Heart right ventricle (tissue), 16 donors: Measurements from ENCODE around the gene GPR55. TPM values are rescaled to one million over a fixed set of nuclear protein-coding genes. Genes with fewer than 3 reads are reported as not detected.

Source experiments
- ATAC-seq, 8 donors: fragments of 200-7000 bp; cut with Tn5 transposase; one replicate each; pipeline ENCODE4 v1.9.1; 2020; ENCODE audit warnings: mild to moderate bottlenecking in 8 of 8, moderate library complexity in 8 of 8, moderate number of reproducible peaks in 1 of 8
- DNase-seq, 2 donors: peaks; one replicate each; pipeline ENCODE4 v3.0.0-alpha.2; 2020
- H3K27ac ChIP-seq, 10 donors: fragments of 200-600 bp; sonication (generic) in 2 of 10; one replicate each; pipeline versions ENCODE4 v1.5.0 to v1.8.0; 2020 to 2022; ENCODE audit warnings: mild to moderate bottlenecking in 3 of 10
- H3K27me3 ChIP-seq, 7 donors: fragments of 200-600 bp; one replicate each; pipeline ENCODE4 v1.8.0; 2021 to 2022; ENCODE audit warnings: mild to moderate bottlenecking in 2 of 7
- H3K36me3 ChIP-seq, 9 donors: fragments of 200-600 bp; sonication (generic) in 1 of 9; one replicate each; pipeline versions ENCODE4 v1.5.0 to v1.8.0; 2020 to 2022; ENCODE audit warnings: mild to moderate bottlenecking in 2 of 9
- H3K4me1 ChIP-seq, 9 donors: fragments of 200-600 bp; sonication (generic) in 1 of 9; one replicate each; pipeline versions ENCODE4 v1.5.0 to v1.8.0; 2020 to 2022; ENCODE audit warnings: mild to moderate bottlenecking in 4 of 9
- H3K4me3 ChIP-seq, 10 donors: fragments of 200-600 bp; sonication (generic) in 2 of 10; one replicate each; pipeline versions ENCODE4 v1.5.0 to v1.8.0; 2020 to 2022; ENCODE audit warnings: mild to moderate bottlenecking in 7 of 10, moderate library complexity in 2 of 10
- H3K9me3 ChIP-seq, 11 donors: fragments of 200-600 bp in 10 of 11; sonication (generic) in 2 of 11; one replicate each; pipeline versions ENCODE4 v1.5.0 to v1.8.0; 2013 to 2022; ENCODE audit warnings: mild to moderate bottlenecking in 2 of 11, control low read depth in 1 of 11, moderate library complexity in 1 of 11
- CTCF ChIP-seq, 9 donors: fragments of 200-600 bp; sonication (generic) in 2 of 9; IDR thresholded peaks; one replicate each; pipeline versions ENCODE4 v1.5.0 to v1.8.0; 2021 to 2022; ENCODE audit warnings: antibody characterized with exemption in 9 of 9, mild to moderate bottlenecking in 5 of 9, moderate library complexity in 1 of 9
- WGBS, 2 donors: extraction: QIAGEN DNeasy Blood & Tissue Kit; methylation state at CpG; one replicate each; pipeline ENCODE4 v1.1.7; 2013; ENCODE audit warnings: inconsistent platforms in 1 of 2; 5-methylcytosine and 5-hydroxymethylcytosine counted together
- intact Hi-C, 10 donors: fragments of 100-400 bp; cut with DNase I; formaldehyde crosslinking; loops; one replicate each; pipeline versions ENCODE4 v1.11.1 to v1.14.2; 2022
- polyA plus RNA-seq, 2 donors: library from polyadenylated mRNA; stranded (reverse); fragments of 200-250 nt; gene quantifications; one replicate each; pipeline ENCODE4 v1.2.3, GENCODE V29; 2013
- total RNA-seq, 10 donors: library from RNA; stranded (reverse); fragmentation: NEBNext Ultra II Directional in 3 of 10; extraction: Animal tissue kit (Norgen Biotek cat#: 25700) in 3 of 10; gene quantifications; one replicate each; pipeline versions ENCODE4 v1.2.1 to v1.2.4, GENCODE V29; 2021 to 2023
- donor health status: Arrhythmogenic right ventricular cardiomyopathy.
- donor health status: ischemic (EF 13 %, LVEDD 7.1; RV severe dilation, severe dysfunction).
- donor health status: healthy with polysubstance abuse.
- donor health status: DM: no; HTN: yes; CAD: no.
- donor health status: DM: no; HTN: no; CAD: no.
- donor health status: ischemic (EF 25% LVEDD 6.9; RV normal size, moderate dysfunction).
- donor health status: ischemic (EF 25% LVEDD 5.7; RV mildly dilated, moderate dysfunction).
- donor health status: healthy.
- donor health status: DM: yes; HTN: yes; CAD: no.
- donor health status: Ischemic cardiomyopathy.
- donor health status: ischemic (EF 35%, LVEDD 5.7; RV mildly dilated, moderate dysfunction).
- donor health status: nonischemic (EF 11% LVEDD 7.7; RV severe dilation, severe dysfunction).
- donor health status: DM: yes; HTN: yes; CAD: no.
- donor health status: PGD.
- donor health status: ischemic (EF 29% LVEDD 5.4; RV normal size, mild dysfunction).
- donor health status: nonischemic (EF 23%, LVEDD 6.1; RV moderate dilation, normal function).

Gene GPR55
- total and polyA plus RNA-seq, 12 donors = 0.01 to 0.42 TPM; not detected in 10

- Histone ChIP-seq H3K27me3 (peaks cover 0 to 34% (median 16%) of the 10 kb centered on the region in 7 donors), H3K9me3 (no peaks in the 10 kb centered on the region), H3K4me3 (no peak overlapping the region), H3K36me3 (no peaks in the 10 kb centered on the region), H3K27ac (no peak overlapping the region), H3K4me1 (peaks cover 0 to 3% (median 0%) of the 10 kb centered on the region in 9 donors)
- intact Hi-C loops = no loop called here
- WGBS, 2 donors = 82 to 85% methylated on average over 2 of the region's 2 CpGs
- DNase-seq (no peak), ATAC-seq (no peak)
- TF ChIP-seq CTCF (IDR thresholded peaks at IDR 0.05) = no peak
Measured at GRCh38 chr2:230919681-230920080, 5.4 kb downstream of the GPR55 start.

- intact Hi-C loops = no loop called here
- DNase-seq (no peak), ATAC-seq (no peak)
- Histone ChIP-seq H3K4me1 (peaks cover 0 to under 1% (median 0%) of the 10 kb centered on the region in 9 donors), H3K36me3 (no peaks in the 10 kb centered on the region), H3K4me3 (no peak overlapping the region), H3K27ac (no peak overlapping the region), H3K27me3 (peaks cover 0 to 37% (median 19%) of the 10 kb centered on the region in 7 donors), H3K9me3 (no peaks in the 10 kb centered on the region)
- no peak for TF ChIP-seq CTCF (IDR thresholded peaks at IDR 0.05)
- 74 to 75% methylated on average over 2 of the region's 2 CpGs for WGBS, 2 donors
Measured at GRCh38 chr2:230919240-230919639, 5.8 kb downstream of the GPR55 start.

- intact Hi-C loops = no loop called here
- no peaks in the 10 kb centered on the region for H3K36me3 ChIP-seq
- no peak for DNase-seq
- no peak overlapping the region for H3K4me3 ChIP-seq
- peaks cover 0 to 36% (median 13%) of the 10 kb centered on the region in 7 donors for H3K27me3 ChIP-seq
- 82 to 86% methylated on average over 7 of the region's 7 CpGs for WGBS, 2 donors
- H3K9me3 ChIP-seq = no peaks in the 10 kb centered on the region
- H3K4me1 ChIP-seq = peaks cover 0 to 16% (median 0%) of the 10 kb centered on the region in 9 donors
- TF ChIP-seq CTCF (IDR thresholded peaks at IDR 0.05) = no peak
- no peak overlapping the region for H3K27ac ChIP-seq
- ATAC-seq = no peak
Measured at GRCh38 chr2:230916218-230916617, 8.8 kb downstream of the GPR55 start.

DNA sequence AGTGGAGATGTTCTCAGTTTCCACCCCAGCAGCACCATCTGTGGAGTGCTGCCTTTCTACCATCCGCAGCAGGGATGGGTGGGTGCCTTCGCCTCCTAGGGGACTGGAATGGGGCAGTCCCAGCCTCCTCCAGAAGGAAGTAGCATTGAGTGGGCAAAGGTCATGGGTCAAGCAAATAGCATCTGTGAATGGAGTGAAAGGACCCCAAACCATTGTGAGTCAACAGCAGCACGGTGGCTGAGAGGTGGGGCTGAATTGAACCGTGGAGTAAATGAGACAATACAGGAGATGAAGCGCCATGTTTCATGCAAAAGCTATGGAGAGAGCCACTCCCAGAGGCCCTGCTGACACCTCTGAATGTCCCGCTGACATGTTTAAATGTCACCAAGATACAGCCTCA lies 9.7 kb downstream of the GPR55 start:
- H3K27me3 ChIP-seq = peaks cover 0 to 36% (median 13%) of the 10 kb centered on the region in 7 donors
- ATAC-seq (no peak), DNase-seq (no peak)
- H3K4me1 ChIP-seq = peaks cover 0 to 16% (median 0%) of the 10 kb centered on the region in 9 donors
- no peaks in the 10 kb centered on the region for H3K36me3 ChIP-seq
- no peak overlapping the region for H3K27ac ChIP-seq
- TF ChIP-seq CTCF (IDR thresholded peaks at IDR 0.05) = no peak
- H3K9me3 ChIP-seq = no peaks in the 10 kb centered on the region
- intact Hi-C loops = no loop called here
- 76 to 80% methylated on average over 6 of the region's 6 CpGs for WGBS, 2 donors
- no peak overlapping the region for H3K4me3 ChIP-seq
